Choroid plexus epithelial cell (primary cell): ENCODE results near the gene SLC4A1.
A peak's percentile ranks its signal among the peaks of the same experiment; 100 is the strongest.

Source experiments
- DNase-seq: peaks from one replicate; pipeline ENCODE4 v3.0.0-alpha.2; 2010; ENCODE audit warnings: low read depth
- H3K4me3 ChIP-seq: 2 replicates; pipeline ENCODE4 v1.5.1; 2011; ENCODE audit warnings: low read depth, mild to moderate bottlenecking, control low read depth, low read length, moderate library complexity
- CTCF ChIP-seq: conservative IDR thresholded peaks from 2 replicates; pipeline ENCODE4 v1.5.1; 2011; ENCODE audit warnings: low read depth, mild to moderate bottlenecking, control low read depth, inconsistent platforms, low read length, moderate library complexity

Gene SLC4A1

GRCh38 chr17:44308320-44308818 is 40.4 kb upstream of the SLC4A1 start, which contains the start of gene RUNDC3A:
Gene RUNDC3A (plus strand): TSS chr17:44308601. CDS start chr17:44308833, 232 bp downstream.
- DNase-seq, result peak; percentile 77
- H3K4me3 ChIP-seq, result peak within 1 kb of the TSS; percentile 48
- no peak for TF ChIP-seq CTCF

- peak overlapping the region; percentile 48 for H3K4me3 ChIP-seq
- no peak for TF ChIP-seq CTCF
- DNase-seq, result no peak
These were observed 39.7 kb upstream of the SLC4A1 start for GRCh38 chr17:44307387-44308186.

GRCh38 chr17:44304651-44305050 is 36.7 kb upstream of the SLC4A1 start:
- no peak for TF ChIP-seq CTCF

GRCh38 chr17:44297975-44298374 is 30.0 kb upstream of the SLC4A1 start:
- TF ChIP-seq CTCF, result no peak
- H3K4me3 ChIP-seq, result no peak overlapping the region
- DNase-seq, result no peak

More at GRCh38 chr17:44304651-44305050, 36.7 kb upstream of the SLC4A1 start:
- H3K4me3 ChIP-seq, result no peak overlapping the region
- DNase-seq, result no peak

GRCh38 chr17:44293509-44294226 is 25.7 kb upstream of the SLC4A1 start:
- TF ChIP-seq CTCF, result no peak
- no peak for DNase-seq

GRCh38 chr17:44287651-44288050 is 19.7 kb upstream of the SLC4A1 start:
- no peak for DNase-seq
- no peak for TF ChIP-seq CTCF
- no peak overlapping the region for H3K4me3 ChIP-seq

More at GRCh38 chr17:44293509-44294226, 25.7 kb upstream of the SLC4A1 start:
- H3K4me3 ChIP-seq, result no peak overlapping the region
